Loucy (cell line): Measurements from ENCODE around the gene RAD51B.

ENCODE experiments used
- H2AFZ ChIP-seq: fragments of 200-600 bp; sonication (generic); 2 replicates; pipeline ENCODE4 v1.6.0; 2016; ENCODE audit warnings: antibody characterized with exemption, mild to moderate bottlenecking, low read length, moderate library complexity
- H3F3A ChIP-seq: fragments of 200-600 bp; 2 replicates; pipeline ENCODE4 v1.6.0; 2016; ENCODE audit warnings: antibody characterized with exemption, low read depth, mild to moderate bottlenecking
- H3K27me3 ChIP-seq: fragments of 200-600 bp; sonication (generic); 2 replicates; pipeline ENCODE4 v1.6.1; 2014; ENCODE audit warnings: low read length, mild to moderate bottlenecking; ENCODE audit not compliant: insufficient read depth, poor library complexity, severe bottlenecking
- H3K36me3 ChIP-seq: fragments of 200-600 bp; sonication (generic); 2 replicates; pipeline ENCODE4 v1.6.1; 2016; ENCODE audit warnings: low read length; ENCODE audit not compliant: insufficient read depth
- H3K4me1 ChIP-seq: fragments of 200-600 bp; sonication (generic); 2 replicates; pipeline ENCODE4 v1.5.1; 2014; ENCODE audit warnings: low read length, mild to moderate bottlenecking; ENCODE audit not compliant: insufficient read depth, poor library complexity, severe bottlenecking
- H3K4me2 ChIP-seq: fragments of 200-600 bp; sonication (generic); 2 replicates; pipeline ENCODE4 v1.6.0; 2014; ENCODE audit warnings: antibody characterized with exemption, low read length, low read depth, mild to moderate bottlenecking; ENCODE audit not compliant: poor library complexity, severe bottlenecking
- H3K4me3 ChIP-seq: fragments of 200-600 bp; sonication (generic); 2 replicates; pipeline ENCODE4 v1.5.1; 2014; ENCODE audit warnings: low read length, mild to moderate bottlenecking, mixed read lengths; ENCODE audit not compliant: poor library complexity, severe bottlenecking
- H3K79me2 ChIP-seq: fragments of 200-600 bp; sonication (generic); 2 replicates; pipeline ENCODE4 v1.6.1; 2014; ENCODE audit warnings: low read length; ENCODE audit not compliant: insufficient read depth
- H3K9ac ChIP-seq: fragments of 200-600 bp; sonication (generic); 2 replicates; pipeline ENCODE4 v1.6.0; 2014; ENCODE audit warnings: mild to moderate bottlenecking, low read depth, low read length, moderate library complexity; ENCODE audit not compliant: poor library complexity, severe bottlenecking
- H3K9me2 ChIP-seq: fragments of 200-600 bp; sonication (generic); replicated peaks from 2 replicates; pipeline ENCODE4 v1.6.1; 2016; ENCODE audit warnings: low read depth, low read length, mixed read lengths
- H3K9me3 ChIP-seq: fragments of 200-600 bp; sonication (generic); 2 replicates; pipeline ENCODE4 v1.6.1; 2014; ENCODE audit warnings: mild to moderate bottlenecking, antibody characterized with exemption, low read length, low read depth; ENCODE audit not compliant: insufficient read depth
- H4K20me1 ChIP-seq: fragments of 200-600 bp; sonication (generic); 2 replicates; pipeline ENCODE4 v1.6.0; 2014; ENCODE audit warnings: antibody characterized with exemption, low read length, mild to moderate bottlenecking; ENCODE audit not compliant: insufficient read depth, poor library complexity, severe bottlenecking
- EZH2phosphoT487 ChIP-seq: fragments of 200-600 bp; IDR thresholded peaks from 2 replicates; pipeline ENCODE4 v1.6.1; 2018; ENCODE audit warnings: antibody characterized with exemption, mild to moderate bottlenecking, moderate library complexity, borderline replicate concordance
- TF ChIP-seq, protein P1 (sequence below): fragments of 200-600 bp; sonication (generic); conservative IDR thresholded peaks from 2 replicates; pipeline ENCODE4 v1.5.1; 2014; ENCODE audit warnings: mild to moderate bottlenecking, antibody characterized with exemption, low read length

RAD51B gene

DNA sequence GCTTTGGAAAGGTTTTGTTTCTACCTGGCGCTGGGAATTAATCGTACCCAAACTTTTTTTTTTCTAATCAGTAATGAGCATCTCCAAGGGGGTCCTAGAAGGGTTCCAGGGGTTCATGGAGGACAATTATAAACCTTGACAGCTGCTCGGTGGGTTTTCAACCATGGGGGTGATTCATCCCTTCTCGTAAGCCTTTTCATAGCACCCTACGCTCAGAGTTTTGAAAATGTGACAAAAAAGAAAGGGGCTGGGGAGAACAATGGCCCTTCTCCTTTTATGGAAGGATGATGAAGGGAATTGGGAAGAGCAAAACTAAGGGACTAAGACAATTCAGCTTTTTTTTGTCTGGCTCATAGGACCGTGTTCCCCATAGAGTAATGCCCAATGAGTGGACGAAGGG lies 776.6 kb downstream of the RAD51B start:
- Histone ChIP-seq H3K4me3 (no peak overlapping the region), H3F3A (0 out of 2 replicates have a peak, but pooled peaks cover 3% of the 10 kb centered on the region), H3K9ac (no peak overlapping the region), H3K79me2 (no peaks in the 10 kb centered on the region), H3K36me3 (no peaks in the 10 kb centered on the region), H3K4me1 (peaks cover 34% of the 10 kb centered on the region), H2AFZ (no peak overlapping the region), H3K9me2 (no peaks in the 10 kb centered on the region), H3K4me2 (no peak overlapping the region), H3K9me3 (no peaks in the 10 kb centered on the region), H4K20me1 (no peaks in the 10 kb centered on the region), H3K27me3 (no peaks in the 10 kb centered on the region)
- no peak for TF ChIP-seq EZH2phosphoT487
- TF ChIP-seq, protein P1, sequence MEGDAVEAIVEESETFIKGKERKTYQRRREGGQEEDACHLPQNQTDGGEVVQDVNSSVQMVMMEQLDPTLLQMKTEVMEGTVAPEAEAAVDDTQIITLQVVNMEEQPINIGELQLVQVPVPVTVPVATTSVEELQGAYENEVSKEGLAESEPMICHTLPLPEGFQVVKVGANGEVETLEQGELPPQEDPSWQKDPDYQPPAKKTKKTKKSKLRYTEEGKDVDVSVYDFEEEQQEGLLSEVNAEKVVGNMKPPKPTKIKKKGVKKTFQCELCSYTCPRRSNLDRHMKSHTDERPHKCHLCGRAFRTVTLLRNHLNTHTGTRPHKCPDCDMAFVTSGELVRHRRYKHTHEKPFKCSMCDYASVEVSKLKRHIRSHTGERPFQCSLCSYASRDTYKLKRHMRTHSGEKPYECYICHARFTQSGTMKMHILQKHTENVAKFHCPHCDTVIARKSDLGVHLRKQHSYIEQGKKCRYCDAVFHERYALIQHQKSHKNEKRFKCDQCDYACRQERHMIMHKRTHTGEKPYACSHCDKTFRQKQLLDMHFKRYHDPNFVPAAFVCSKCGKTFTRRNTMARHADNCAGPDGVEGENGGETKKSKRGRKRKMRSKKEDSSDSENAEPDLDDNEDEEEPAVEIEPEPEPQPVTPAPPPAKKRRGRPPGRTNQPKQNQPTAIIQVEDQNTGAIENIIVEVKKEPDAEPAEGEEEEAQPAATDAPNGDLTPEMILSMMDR = no peak

DNA sequence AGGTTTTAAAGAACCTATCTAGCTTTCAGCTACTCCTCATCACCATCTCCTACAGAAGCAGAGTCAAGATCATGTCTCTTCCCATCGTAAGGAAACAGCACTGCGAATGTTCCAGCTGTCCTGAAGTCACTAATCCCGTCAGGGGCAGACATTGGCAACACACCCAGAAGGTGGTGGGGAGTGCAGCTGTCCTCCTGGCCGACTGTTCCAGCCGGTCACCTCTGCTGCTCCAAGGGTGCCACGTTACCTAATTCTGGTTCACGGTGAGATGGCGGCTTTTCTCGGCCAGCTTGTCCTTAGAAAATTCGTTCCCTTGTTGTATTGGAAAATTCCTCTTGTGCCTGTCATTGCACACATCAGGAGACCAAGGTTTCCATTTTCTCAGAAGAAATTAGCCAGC lies 777.1 kb downstream of the RAD51B start:
- Histone ChIP-seq H3K4me3 (no peak overlapping the region), H2AFZ (no peak overlapping the region), H3K9me2 (no peaks in the 10 kb centered on the region), H3K4me2 (no peak overlapping the region), H3K4me1 (peaks cover 34% of the 10 kb centered on the region), H3F3A (0 out of 2 replicates have a peak, but pooled peaks cover 3% of the 10 kb centered on the region), H3K36me3 (no peaks in the 10 kb centered on the region), H3K79me2 (no peaks in the 10 kb centered on the region), H3K27me3 (no peaks in the 10 kb centered on the region), H3K9me3 (no peaks in the 10 kb centered on the region), H4K20me1 (no peaks in the 10 kb centered on the region), H3K9ac (no peak overlapping the region)
- no peak for TF ChIP-seq EZH2phosphoT487
- TF ChIP-seq, protein P1 = no peak

DNA sequence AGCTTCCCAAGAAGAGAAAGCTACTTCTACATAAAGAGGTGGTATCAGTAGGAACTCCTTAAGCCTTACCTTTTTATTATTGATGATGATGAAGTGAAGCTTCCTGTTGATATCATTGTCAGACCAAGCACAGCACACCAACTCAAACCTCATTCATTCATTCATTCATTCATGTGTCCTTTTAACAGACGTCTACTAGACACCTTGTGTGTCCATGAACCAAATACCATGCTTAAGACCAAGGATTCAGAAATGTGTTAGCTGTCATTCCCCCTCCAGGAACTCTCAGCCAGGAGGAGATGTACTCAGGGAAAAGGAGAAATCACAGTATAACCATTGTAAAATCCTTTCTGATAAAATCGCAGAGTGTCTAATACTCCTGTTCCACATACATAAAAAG lies 778.5 kb downstream of the RAD51B start:
- Histone ChIP-seq H4K20me1 (no peaks in the 10 kb centered on the region), H3K4me3 (no peak overlapping the region), H3K79me2 (no peaks in the 10 kb centered on the region), H3K9me2 (no peaks in the 10 kb centered on the region), H3K9me3 (no peaks in the 10 kb centered on the region), H3K4me1 (peaks cover 30% of the 10 kb centered on the region), H3K9ac (no peak overlapping the region), H3K4me2 (no peak overlapping the region), H3K36me3 (no peaks in the 10 kb centered on the region), H2AFZ (no peak overlapping the region), H3K27me3 (no peaks in the 10 kb centered on the region), H3F3A (0 out of 2 replicates have a peak, but pooled peaks cover 3% of the 10 kb centered on the region)
- TF ChIP-seq, protein P1 = no peak
- no peak for TF ChIP-seq EZH2phosphoT487
